Liver (tissue), 3 donors: Measurements from ENCODE around the gene PTK7.

Source experiments
- ATF3 ChIP-seq: IDR thresholded peaks from 2 replicates; pipeline ENCODE4 v1.6.1; 2016; ENCODE audit warnings: antibody characterized with exemption
- JUND ChIP-seq, 2 donors: IDR thresholded peaks; 2 replicates each; pipeline ENCODE4 v1.6.1; 2016; ENCODE audit warnings: antibody characterized with exemption in 2 of 2
- MAX ChIP-seq: IDR thresholded peaks from 2 replicates; pipeline ENCODE4 v1.6.1; 2016; ENCODE audit warnings: antibody characterized with exemption
- RAD21 ChIP-seq, 2 donors: IDR thresholded peaks; 2 replicates each; pipeline ENCODE4 v1.6.1; 2016; ENCODE audit warnings: antibody characterized with exemption in 2 of 2, mild to moderate bottlenecking in 2 of 2
- RXRA ChIP-seq, 2 donors: IDR thresholded peaks; 2 replicates each; pipeline ENCODE4 v1.6.1; 2017 to 2018; ENCODE audit warnings: antibody characterized with exemption in 2 of 2, mild to moderate bottlenecking in 1 of 2
- YY1 ChIP-seq: IDR thresholded peaks from 2 replicates; pipeline ENCODE4 v1.6.1; 2016; ENCODE audit warnings: antibody characterized with exemption, mild to moderate bottlenecking
- TF ChIP-seq, protein P1 (sequence below): fragments of 150-350 bp; IDR thresholded peaks from 2 replicates; pipeline ENCODE4 v1.5.1; 2017; ENCODE audit warnings: improper control_type of control experiment, low read depth, low read length; ENCODE audit not compliant: missing input control
- donor health status: healthy.
- donor health status: healthy.

GRCh38 chr6:43086022-43086658, 10.0 kb downstream of the PTK7 start:
- TF ChIP-seq YY1 (no peak), ATF3 (no peak), RAD21 (IDR thresholded peaks at IDR 0.05) (no peak), RXRA (IDR thresholded peaks at IDR 0.05) (no peak), MAX (no peak), JUND (IDR thresholded peaks at IDR 0.05) (no peak)
- TF ChIP-seq, protein P1, sequence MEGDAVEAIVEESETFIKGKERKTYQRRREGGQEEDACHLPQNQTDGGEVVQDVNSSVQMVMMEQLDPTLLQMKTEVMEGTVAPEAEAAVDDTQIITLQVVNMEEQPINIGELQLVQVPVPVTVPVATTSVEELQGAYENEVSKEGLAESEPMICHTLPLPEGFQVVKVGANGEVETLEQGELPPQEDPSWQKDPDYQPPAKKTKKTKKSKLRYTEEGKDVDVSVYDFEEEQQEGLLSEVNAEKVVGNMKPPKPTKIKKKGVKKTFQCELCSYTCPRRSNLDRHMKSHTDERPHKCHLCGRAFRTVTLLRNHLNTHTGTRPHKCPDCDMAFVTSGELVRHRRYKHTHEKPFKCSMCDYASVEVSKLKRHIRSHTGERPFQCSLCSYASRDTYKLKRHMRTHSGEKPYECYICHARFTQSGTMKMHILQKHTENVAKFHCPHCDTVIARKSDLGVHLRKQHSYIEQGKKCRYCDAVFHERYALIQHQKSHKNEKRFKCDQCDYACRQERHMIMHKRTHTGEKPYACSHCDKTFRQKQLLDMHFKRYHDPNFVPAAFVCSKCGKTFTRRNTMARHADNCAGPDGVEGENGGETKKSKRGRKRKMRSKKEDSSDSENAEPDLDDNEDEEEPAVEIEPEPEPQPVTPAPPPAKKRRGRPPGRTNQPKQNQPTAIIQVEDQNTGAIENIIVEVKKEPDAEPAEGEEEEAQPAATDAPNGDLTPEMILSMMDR: no peak
